GM19455 (cell line): ENCODE results near the gene DOCK2.
"Not testable (repeated sequence)": the region's sequence is repeated elsewhere in the genome, so short reads cannot be mapped to it uniquely, and the experiment has no call there.

Experiments used
- ATAC-seq: cut with Tn5 transposase; IDR thresholded peaks from one replicate; pipeline ENCODE4 v1.9.1; 2021; ENCODE audit not compliant: unreplicated experiment

The DOCK2 gene

GRCh38 chr5:169785771-169786618 is 148.9 kb downstream of the DOCK2 start:
- ATAC-seq, result no peak

GRCh38 chr5:169788168-169788567 is 151.1 kb downstream of the DOCK2 start:
- ATAC-seq, result no peak

- no peak for ATAC-seq
Observed at GRCh38 chr5:169789417-169789940, 152.4 kb downstream of the DOCK2 start.

- no peak for ATAC-seq
Observed at GRCh38 chr5:169791251-169791650, 154.2 kb downstream of the DOCK2 start.

- no peak for ATAC-seq
Observed at GRCh38 chr5:169795338-169795737, 158.3 kb downstream of the DOCK2 start.

DNA sequence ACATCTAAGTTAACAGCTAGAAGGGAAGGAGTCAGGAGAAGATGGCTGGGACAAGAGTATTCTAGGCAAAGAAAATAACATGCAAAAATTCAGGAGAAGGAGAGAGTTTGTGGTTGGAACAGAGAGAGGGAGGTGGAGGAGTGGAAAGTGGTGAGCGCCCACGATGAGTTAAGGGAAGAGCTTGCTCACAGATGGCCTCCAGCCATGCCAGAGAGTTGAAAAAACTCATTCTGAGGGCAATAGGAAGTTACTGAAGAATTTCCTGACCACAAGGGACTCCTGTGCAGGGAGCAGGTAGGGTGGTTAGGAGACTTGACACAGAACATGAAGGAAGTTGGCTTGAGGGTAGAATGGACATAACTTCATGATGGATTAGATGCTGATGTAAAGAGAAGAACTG is 159.7 kb downstream of the DOCK2 start:
- no peak for ATAC-seq

DNA sequence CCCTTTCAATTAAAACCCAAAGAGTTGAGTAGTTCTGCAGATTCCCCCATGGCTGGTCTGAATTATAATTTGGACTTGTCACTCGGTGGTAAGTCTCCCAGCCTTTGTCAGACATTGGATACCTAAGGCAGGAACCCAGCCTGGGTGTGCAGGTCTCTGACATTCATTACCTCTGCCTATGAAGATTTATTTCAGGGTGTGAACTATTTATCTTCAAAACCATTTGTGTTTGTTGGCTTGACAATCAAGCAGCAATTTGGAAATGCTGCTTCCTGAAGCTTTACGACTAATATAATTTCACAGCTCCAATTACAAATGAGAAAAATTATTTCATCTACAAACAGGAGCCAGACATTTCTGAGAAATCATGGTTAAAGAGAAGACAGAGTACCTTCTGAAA is 160.5 kb downstream of the DOCK2 start:
- no peak for ATAC-seq

GRCh38 chr5:169798438-169798837 is 161.4 kb downstream of the DOCK2 start:
- no peak for ATAC-seq

DNA sequence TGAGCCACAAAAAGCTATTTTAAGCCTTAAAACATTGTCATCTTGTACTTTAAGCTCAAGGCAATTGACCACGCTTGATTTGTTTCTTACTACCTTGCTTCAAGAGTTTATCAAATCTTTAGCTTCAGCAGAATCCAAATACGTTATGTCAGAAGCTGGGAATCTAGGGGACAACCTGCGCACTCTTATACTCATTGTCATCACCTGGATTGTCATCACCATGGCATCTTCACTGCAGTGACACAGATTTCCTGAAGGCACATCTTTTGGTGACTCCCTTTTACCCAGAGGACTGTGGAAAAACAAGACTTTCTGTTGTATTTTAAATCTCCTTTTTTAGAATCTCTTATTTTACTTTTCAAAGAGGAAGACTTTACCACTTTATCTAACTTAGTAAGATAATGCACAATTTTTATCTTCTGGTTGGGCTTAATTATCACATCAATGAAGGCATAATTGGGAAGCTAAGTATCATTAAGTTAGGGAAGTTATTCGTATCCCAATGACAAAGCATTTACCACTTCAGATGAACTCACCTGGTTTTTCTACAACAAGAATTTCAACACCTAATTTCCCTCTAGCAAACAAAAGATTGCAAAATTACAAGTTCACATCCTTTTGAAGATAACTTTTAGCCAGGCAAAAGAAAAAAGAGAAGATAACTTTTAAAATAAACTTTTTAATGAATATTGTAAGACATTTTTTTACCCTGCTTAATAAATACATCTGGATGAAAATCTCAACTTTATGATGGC is 162.0 kb downstream of the DOCK2 start:
- ATAC-seq, result no peak

DNA sequence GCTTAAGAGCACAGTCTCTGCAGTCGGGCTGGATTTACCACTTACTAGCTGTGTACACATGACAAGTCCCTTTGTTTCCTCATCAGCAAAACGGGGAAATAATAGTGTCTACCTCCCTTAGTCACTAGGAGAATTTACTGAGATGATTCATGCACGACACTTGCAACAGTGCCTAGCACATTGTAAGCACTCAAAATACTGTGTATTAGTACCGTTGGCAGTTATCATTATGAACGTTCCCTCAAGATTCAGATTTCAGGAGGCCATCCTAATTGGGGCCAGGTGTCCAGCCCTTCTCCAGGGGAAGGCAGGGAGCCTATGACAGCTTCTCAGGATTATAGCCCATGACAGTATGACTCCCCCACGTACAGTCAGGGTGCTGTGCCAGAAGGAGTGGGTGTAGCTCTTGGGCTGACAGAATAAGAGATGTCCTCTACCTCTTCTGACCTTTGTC is 164.3 kb downstream of the DOCK2 start:
- no peak for ATAC-seq

- no peak for ATAC-seq
Observed at GRCh38 chr5:169801781-169802180, 164.7 kb downstream of the DOCK2 start.

DNA sequence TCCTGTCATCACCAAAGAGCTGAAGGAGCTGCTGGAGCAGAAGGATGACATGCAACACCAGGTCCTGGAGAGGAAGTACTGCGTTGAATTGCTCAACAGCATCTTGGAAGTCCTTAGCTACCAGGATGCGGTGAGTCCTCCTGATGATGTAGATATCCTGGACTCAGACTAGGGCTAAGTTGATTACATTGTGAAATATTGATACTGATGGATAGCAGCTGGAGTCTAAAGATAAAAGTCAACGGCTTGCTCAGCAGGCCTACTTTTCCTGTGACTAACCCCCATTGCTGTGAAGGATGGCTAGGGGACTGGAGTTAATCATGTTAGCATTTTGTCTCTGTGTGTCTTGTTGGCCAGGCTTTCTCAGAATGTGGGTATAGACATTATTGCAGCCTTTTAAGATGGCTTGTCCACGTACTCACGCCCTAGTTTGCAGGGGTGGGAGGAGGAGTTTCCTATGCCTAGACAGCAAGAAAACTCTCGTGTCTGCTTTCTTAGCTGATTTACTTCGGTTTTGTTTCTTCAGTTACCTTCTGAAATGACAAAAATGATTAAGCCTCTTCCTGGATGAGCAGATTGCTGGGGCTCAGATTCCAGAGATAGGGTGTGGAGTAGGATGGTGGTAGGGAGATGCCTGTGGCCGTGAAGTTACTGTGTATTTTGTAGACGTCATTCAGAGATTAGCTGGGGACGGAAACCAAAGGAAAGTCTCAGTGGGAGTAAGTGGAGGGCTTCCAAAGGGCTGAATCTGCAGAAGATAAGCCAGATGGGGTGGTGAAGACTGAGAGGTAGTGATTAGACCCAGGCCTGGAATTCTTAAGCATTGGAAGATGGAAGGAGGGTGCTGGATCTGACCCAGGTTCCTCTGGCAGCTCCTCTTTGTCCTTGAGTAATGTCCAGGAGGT is 166.3 kb downstream of the DOCK2 start:
- ATAC-seq, result no peak

DNA sequence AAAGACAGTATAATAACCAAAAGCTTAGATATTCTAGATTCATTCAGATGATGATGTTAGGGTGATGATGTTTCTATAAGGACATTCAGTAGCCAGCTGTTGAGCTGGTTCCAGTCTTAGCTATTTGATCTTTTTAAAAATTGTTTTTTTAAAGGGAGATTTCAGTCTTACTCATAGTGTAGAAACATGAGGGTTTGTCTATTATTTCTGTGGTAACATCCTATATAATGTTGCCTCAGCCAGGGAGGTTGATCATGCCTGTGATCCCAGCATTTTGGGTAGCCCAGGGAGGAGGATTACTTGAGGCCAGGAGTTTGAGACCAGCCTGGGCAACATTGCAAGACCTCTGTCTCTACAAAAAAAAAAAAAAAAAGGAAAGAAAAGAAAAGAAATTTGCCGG is 167.8 kb downstream of the DOCK2 start:
- ATAC-seq, result no peak

- ATAC-seq, result peak; percentile 82
Observed at GRCh38 chr5:169805527-169805934, 168.5 kb downstream of the DOCK2 start.

GRCh38 chr5:169805937-169806700 is 169.0 kb downstream of the DOCK2 start:
- peak; percentile 58 for ATAC-seq

- ATAC-seq, result no peak
Observed at GRCh38 chr5:169808118-169808581, 171.1 kb downstream of the DOCK2 start.

DNA sequence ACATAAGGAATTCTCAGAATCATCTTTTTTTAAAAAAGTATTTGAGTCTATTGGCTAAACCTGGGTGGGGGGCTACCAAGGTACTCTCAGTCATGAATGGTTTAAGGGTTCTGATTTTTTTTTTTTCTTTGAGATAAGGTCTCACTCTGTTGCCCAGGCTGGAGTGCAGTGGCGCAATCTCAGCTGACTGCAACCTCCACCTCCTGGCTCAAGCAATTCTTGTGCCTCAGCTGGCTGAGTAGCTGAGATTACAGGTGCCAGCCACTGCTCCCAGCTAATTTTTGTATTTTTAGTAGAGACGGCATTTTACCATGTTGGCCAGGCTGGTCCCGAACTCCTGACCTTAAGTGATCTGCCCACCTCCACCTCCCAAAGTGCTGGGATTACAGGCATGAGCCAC is 171.8 kb downstream of the DOCK2 start:
- not testable (repeated sequence) for ATAC-seq

DNA sequence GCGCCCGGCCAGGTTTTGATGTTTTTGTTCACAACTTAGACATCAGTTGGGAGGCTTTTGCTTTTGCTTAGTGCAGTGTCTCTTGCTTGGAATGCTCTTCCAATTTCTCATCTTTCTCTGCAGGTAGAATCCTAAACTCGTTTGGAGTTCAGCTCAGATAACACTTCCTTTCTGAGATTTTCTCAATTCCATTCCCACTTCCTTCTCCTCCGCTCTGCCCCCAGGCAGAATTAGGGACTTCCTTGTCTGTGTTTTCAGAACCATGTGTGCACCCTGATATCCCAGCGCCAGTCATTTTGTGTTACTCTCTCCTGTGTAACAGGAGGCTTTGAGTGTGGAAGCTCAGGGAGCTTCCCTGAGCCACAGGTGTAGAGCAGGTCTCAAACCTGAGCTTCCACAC is 172.2 kb downstream of the DOCK2 start:
- ATAC-seq, result no peak

- no peak for ATAC-seq
Observed at GRCh38 chr5:169810524-169810923, 173.4 kb downstream of the DOCK2 start.

GRCh38 chr5:169811023-169811422 is 173.9 kb downstream of the DOCK2 start:
- ATAC-seq, result no peak
